Mesenchymal stem cell (in vitro differentiated cells and primary cell): ENCODE results near the gene AKAP13.

Experiments used
- DNase-seq: peaks from one replicate; pipeline ENCODE4 v3.0.0-alpha.2; 2013
- H2AFZ ChIP-seq: one replicate; pipeline ENCODE4 v1.6.1; 2013; ENCODE audit warnings: low read depth, mild to moderate bottlenecking, control low read depth, inconsistent platforms, low read length, moderate library complexity
- H2AK5ac ChIP-seq: 2 replicates; pipeline ENCODE4 v1.6.1; 2013; ENCODE audit warnings: low read length, moderate library complexity, mild to moderate bottlenecking, inconsistent platforms; ENCODE audit not compliant: severe bottlenecking
- H2BK120ac ChIP-seq: one replicate; pipeline ENCODE4 v1.6.1; 2013; ENCODE audit warnings: low read depth, mild to moderate bottlenecking, inconsistent platforms, low read length, moderate library complexity
- H2BK12ac ChIP-seq, 2 experiments: one replicate each; pipeline ENCODE4 v1.6.1; 2013; ENCODE audit warnings: inconsistent platforms in 2 of 2, low read length in 2 of 2, mild to moderate bottlenecking in 2 of 2, moderate library complexity in 2 of 2, control low read depth in 1 of 2
- H2BK15ac ChIP-seq: one replicate; pipeline ENCODE4 v1.6.1; 2013; ENCODE audit warnings: mild to moderate bottlenecking, low read depth, inconsistent platforms; ENCODE audit not compliant: poor library complexity, severe bottlenecking
- H2BK5ac ChIP-seq: 2 replicates; pipeline ENCODE4 v1.6.1; 2013; ENCODE audit warnings: low read depth, mild to moderate bottlenecking, low read length, control low read depth, inconsistent platforms; ENCODE audit not compliant: poor library complexity, severe bottlenecking
- H3K14ac ChIP-seq, 2 experiments: one replicate each; pipeline ENCODE4 v1.6.1; 2013; ENCODE audit warnings: inconsistent platforms in 2 of 2, low read length in 2 of 2, control low read depth in 1 of 2, mild to moderate bottlenecking in 1 of 2, moderate library complexity in 1 of 2
- H3K18ac ChIP-seq, 2 experiments: one replicate each; pipeline ENCODE4 v1.6.1; 2013; ENCODE audit warnings: inconsistent platforms in 2 of 2, low read length in 2 of 2, control low read depth in 1 of 2, low read depth in 1 of 2, mild to moderate bottlenecking in 1 of 2
- H3K23ac ChIP-seq, 2 experiments: one replicate each; pipeline ENCODE4 v1.6.1; 2013; ENCODE audit warnings: inconsistent platforms in 2 of 2, low read length in 2 of 2, mild to moderate bottlenecking in 2 of 2, moderate library complexity in 2 of 2, control low read depth in 1 of 2
- H3K27ac ChIP-seq: 2 replicates; pipeline ENCODE4 v1.5.1; 2013; ENCODE audit warnings: mild to moderate bottlenecking, moderate library complexity, low read length, control low read depth, inconsistent platforms; ENCODE audit not compliant: poor library complexity, severe bottlenecking
- H3K27me3 ChIP-seq, 2 experiments: 2 replicates each; pipeline versions ENCODE4 v1.6.1 to v1.7.0; 2013; ENCODE audit warnings: low read length in 2 of 2, mild to moderate bottlenecking in 2 of 2, moderate library complexity in 2 of 2, control low read depth in 1 of 2, inconsistent platforms in 1 of 2; ENCODE audit not compliant: control insufficient read depth in 1 of 2, insufficient read depth in 1 of 2
- H3K36me3 ChIP-seq, 2 experiments: 2 replicates each; pipeline versions ENCODE4 v1.6.1 to v1.7.0; 2013; ENCODE audit warnings: low read length in 2 of 2, control low read depth in 1 of 2, inconsistent platforms in 1 of 2, low read depth in 1 of 2, mild to moderate bottlenecking in 1 of 2; ENCODE audit not compliant: insufficient read depth in 2 of 2, control insufficient read depth in 1 of 2
- H3K4ac ChIP-seq, 2 experiments: one replicate each; pipeline ENCODE4 v1.6.1; 2013; ENCODE audit warnings: inconsistent platforms in 2 of 2, low read length in 2 of 2, mild to moderate bottlenecking in 2 of 2, moderate library complexity in 2 of 2, control low read depth in 1 of 2, low read depth in 1 of 2
- H3K4me1 ChIP-seq: 2 replicates; pipeline ENCODE4 v1.6.1; 2013; ENCODE audit warnings: low read depth, low read length, control low read depth; ENCODE audit not compliant: control insufficient read depth, insufficient read depth
- H3K4me2 ChIP-seq: 2 replicates; pipeline ENCODE4 v1.6.1; 2013; ENCODE audit warnings: low read length, mild to moderate bottlenecking, inconsistent platforms; ENCODE audit not compliant: poor library complexity, severe bottlenecking
- H3K4me3 ChIP-seq, 2 experiments: 2 replicates each; pipeline versions ENCODE4 v1.5.1 to v1.7.0; 2013; ENCODE audit warnings: low read length in 2 of 2, mild to moderate bottlenecking in 2 of 2, control low read depth in 1 of 2, low read depth in 1 of 2; ENCODE audit not compliant: insufficient read depth in 1 of 2
- H3K79me1 ChIP-seq: replicated peaks from 2 replicates; pipeline ENCODE4 v1.6.1; 2013; ENCODE audit warnings: mild to moderate bottlenecking, control low read depth, low read length, inconsistent platforms; ENCODE audit not compliant: poor library complexity, severe bottlenecking
- H3K9ac ChIP-seq: 2 replicates; pipeline ENCODE4 v1.7.0; 2013; ENCODE audit warnings: mild to moderate bottlenecking, low read length, moderate library complexity
- H3K9me3 ChIP-seq: 2 replicates; pipeline ENCODE4 v1.7.0; 2013; ENCODE audit warnings: mild to moderate bottlenecking, low read length; ENCODE audit not compliant: control insufficient read depth
- H4K8ac ChIP-seq: one replicate; pipeline ENCODE4 v1.6.1; 2013; ENCODE audit warnings: inconsistent platforms, mild to moderate bottlenecking, low read length, moderate library complexity
- H4K91ac ChIP-seq: one replicate; pipeline ENCODE4 v1.6.1; 2013; ENCODE audit warnings: mild to moderate bottlenecking, low read length, inconsistent platforms
- WGBS: methylation state at CpG from one replicate; pipeline ENCODE4 v1.1.7; 2013; ENCODE audit warnings: mixed read lengths; 5-methylcytosine and 5-hydroxymethylcytosine counted together

Gene AKAP13

GRCh38 chr15:85619992-85620689, 239.7 kb downstream of the AKAP13 start:
- 74% methylated on average over 9 of the region's 9 CpGs for WGBS
- Histone ChIP-seq H3K27me3 (no peaks in the 10 kb centered on the region), H3K9me3 (no peaks in the 10 kb centered on the region), H3K27ac (peak overlapping the region; percentile 68), H3K14ac (peak overlapping the region in 1 of 2 experiments; percentile 95), H3K4me3 (peak overlapping the region; percentile 22 to 85), H3K23ac (peak overlapping the region in 1 of 2 experiments; percentile 74), H2BK120ac (peak overlapping the region; percentile 50), H4K91ac (peak overlapping the region; percentile 25), H2BK12ac (peak overlapping the region in 1 of 2 experiments; percentile 97), H3K18ac (peak overlapping the region; percentile 56 to 58), H2BK15ac (no peak overlapping the region), H3K9ac (peak overlapping the region; percentile 98), H2BK5ac (no peak overlapping the region), H2AK5ac (peak overlapping the region; percentile 71), H3K36me3 (no peaks in the 10 kb centered on the region), H3K4me1 (peaks cover 7% of the 10 kb centered on the region), H3K4ac (peak overlapping the region; percentile 20 to 79), H3K79me1 (peaks cover 24% of the 10 kb centered on the region), H2AFZ (no peak overlapping the region), H4K8ac (peak overlapping the region; percentile 19), H3K4me2 (peak overlapping the region; percentile 55)
- DNase-seq: peak; percentile 41

DNA sequence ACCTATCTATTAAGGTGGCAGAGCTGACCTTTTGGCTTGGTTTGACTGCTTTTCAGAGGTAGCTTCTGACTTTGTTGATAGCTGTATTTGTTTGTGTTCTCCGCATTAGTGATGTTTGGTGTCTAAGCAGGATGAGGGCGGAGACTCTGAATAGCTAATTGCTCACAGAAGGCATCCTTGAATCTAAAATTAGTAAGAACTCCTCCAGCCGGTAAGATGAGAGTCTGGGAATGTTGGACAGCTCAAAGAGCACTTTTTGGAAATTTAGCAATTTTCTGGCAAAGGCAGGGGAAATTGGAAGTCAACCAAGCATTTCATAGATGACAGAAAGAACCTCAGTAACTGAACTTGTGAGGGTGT, 240.3 kb downstream of the AKAP13 start:
- no peak overlapping the region for H4K8ac ChIP-seq
- no peak overlapping the region for H3K18ac ChIP-seq
- peak overlapping the region; percentile 98 for H3K9ac ChIP-seq
- no peak overlapping the region for H2AK5ac ChIP-seq
- peaks cover 0 to 2% of the 10 kb centered on the region in 2 experiments for H3K36me3 ChIP-seq
- no peak overlapping the region for H2BK12ac ChIP-seq
- H3K27me3 ChIP-seq: no peaks in the 10 kb centered on the region
- no peaks in the 10 kb centered on the region for H3K9me3 ChIP-seq
- peaks cover 7% of the 10 kb centered on the region for H3K4me1 ChIP-seq
- H3K23ac ChIP-seq: no peak overlapping the region
- no peak overlapping the region for H2BK120ac ChIP-seq
- H2BK5ac ChIP-seq: no peak overlapping the region
- peak; percentile 79 for DNase-seq
- H2BK15ac ChIP-seq: no peak overlapping the region
- H2AFZ ChIP-seq: no peak overlapping the region
- H3K4me2 ChIP-seq: no peak overlapping the region
- H3K27ac ChIP-seq: no peak overlapping the region
- H3K14ac ChIP-seq: no peak overlapping the region
- H3K79me1 ChIP-seq: peaks cover 24% of the 10 kb centered on the region
- H3K4me3 ChIP-seq: peak overlapping the region in 1 of 2 experiments; percentile 85
- no peak overlapping the region for H4K91ac ChIP-seq
- 18% methylated on average over 3 of the region's 3 CpGs for WGBS
- H3K4ac ChIP-seq: no peak overlapping the region

GRCh38 chr15:85621094-85621493, 240.7 kb downstream of the AKAP13 start:
- H3K4me2 ChIP-seq: no peak overlapping the region
- peak overlapping the region; percentile 36 for H4K8ac ChIP-seq
- H3K4me3 ChIP-seq: peak overlapping the region in 1 of 2 experiments; percentile 85
- no peak overlapping the region for H2AFZ ChIP-seq
- H3K23ac ChIP-seq: no peak overlapping the region
- peak overlapping the region in 1 of 2 experiments; percentile 94 for H3K18ac ChIP-seq
- no peak overlapping the region for H3K4ac ChIP-seq
- H3K27ac ChIP-seq: no peak overlapping the region
- DNase-seq: no peak
- H4K91ac ChIP-seq: no peak overlapping the region
- no peak overlapping the region for H2AK5ac ChIP-seq
- no peaks in the 10 kb centered on the region for H3K27me3 ChIP-seq
- peak overlapping the region; percentile 98 for H3K9ac ChIP-seq
- H3K36me3 ChIP-seq: peaks cover 0 to 7% of the 10 kb centered on the region in 2 experiments
- H2BK5ac ChIP-seq: no peak overlapping the region
- H3K9me3 ChIP-seq: no peaks in the 10 kb centered on the region
- no peak overlapping the region for H2BK15ac ChIP-seq
- no peak overlapping the region for H3K14ac ChIP-seq
- peak overlapping the region in 1 of 2 experiments; percentile 21 for H2BK12ac ChIP-seq
- H3K79me1 ChIP-seq: peaks cover 24% of the 10 kb centered on the region
- peaks cover 7% of the 10 kb centered on the region for H3K4me1 ChIP-seq
- WGBS: 95% methylated on average over 4 of the region's 4 CpGs
- no peak overlapping the region for H2BK120ac ChIP-seq

DNA sequence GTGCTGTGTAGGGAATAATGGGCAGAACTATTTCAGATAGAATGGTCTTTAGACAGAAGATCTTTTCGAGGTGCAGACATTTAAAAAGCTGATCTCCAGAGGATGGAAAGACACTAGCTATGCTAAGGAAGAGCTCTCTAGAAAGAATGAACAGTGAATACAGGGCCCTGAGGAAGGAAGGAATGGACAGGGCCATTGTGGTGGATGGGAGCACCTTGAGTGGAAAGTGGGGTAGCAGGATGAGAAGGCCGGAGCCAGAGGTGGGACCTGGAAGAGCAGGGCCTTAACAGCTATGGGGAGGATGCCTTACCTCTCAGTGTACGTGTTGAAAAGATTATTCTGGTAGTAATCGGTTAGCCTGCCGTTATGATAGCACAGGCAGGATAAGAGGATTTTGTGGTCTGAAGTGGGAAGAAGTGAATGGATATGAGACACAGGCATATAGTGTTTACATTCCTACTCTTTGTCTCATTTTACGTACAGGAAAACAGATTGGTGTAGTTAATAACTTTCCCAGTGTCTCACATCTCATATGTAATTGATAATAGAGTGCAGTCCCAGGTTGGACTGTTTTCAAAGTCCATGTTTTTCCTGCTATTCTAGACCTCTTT, 241.9 kb downstream of the AKAP13 start:
- H2AK5ac ChIP-seq: no peak overlapping the region
- H2AFZ ChIP-seq: no peak overlapping the region
- peak overlapping the region; percentile 53 to 71 for H3K4ac ChIP-seq
- H3K9me3 ChIP-seq: no peaks in the 10 kb centered on the region
- peak; percentile 83 for DNase-seq
- H3K23ac ChIP-seq: peak overlapping the region in 1 of 2 experiments; percentile 95
- H4K8ac ChIP-seq: peak overlapping the region; percentile 85
- peaks cover 24% of the 10 kb centered on the region for H3K79me1 ChIP-seq
- no peak overlapping the region for H3K27ac ChIP-seq
- peak overlapping the region; percentile 37 to 83 for H3K18ac ChIP-seq
- H3K4me1 ChIP-seq: peaks cover 7% of the 10 kb centered on the region
- no peaks in the 10 kb centered on the region for H3K27me3 ChIP-seq
- no peak overlapping the region for H3K4me2 ChIP-seq
- H2BK120ac ChIP-seq: no peak overlapping the region
- peak overlapping the region; percentile 98 for H3K9ac ChIP-seq
- H2BK5ac ChIP-seq: no peak overlapping the region
- peak overlapping the region in 1 of 2 experiments; percentile 85 for H3K4me3 ChIP-seq
- no peak overlapping the region for H2BK15ac ChIP-seq
- H3K36me3 ChIP-seq: peaks cover 0 to 19% of the 10 kb centered on the region in 2 experiments
- H4K91ac ChIP-seq: peak overlapping the region; percentile 52
- H2BK12ac ChIP-seq: peak overlapping the region; percentile 28 to 81
- WGBS: 70% methylated on average over 3 of the region's 6 CpGs
- H3K14ac ChIP-seq: no peak overlapping the region
